B cell (primary cell): ENCODE results near the gene SEC61A1. TPM values are rescaled to one million over a fixed set of nuclear protein-coding genes. Genes with fewer than 3 reads are reported as not detected.
A peak's percentile ranks its signal among the peaks of the same experiment; 100 is the strongest.

Experiments
- ATAC-seq: fragments of 200-7000 bp; cut with Tn5 transposase; one replicate; pipeline ENCODE4 v1.10.0; 2021; ENCODE audit warnings: low read depth, mild to moderate bottlenecking, moderate number of reproducible peaks, moderate library complexity
- CTCF ChIA-PET: fragments of 350-600 bp; sonication (Branson Sonifier 250); formaldehyde crosslinking; loops from one replicate; lab custom pipeline; 2021; ENCODE audit warnings: antibody characterized with exemption, inconsistent platforms; lab: Charles Lee
- POLR2A ChIA-PET: fragments of 350-600 bp; sonication (Branson Sonifier 250); formaldehyde crosslinking; loops from one replicate; lab custom pipeline; 2021; ENCODE audit warnings: antibody characterized with exemption; lab: Charles Lee
- DNase-seq: peaks from one replicate; pipeline ENCODE4 v3.0.0; 2013
- H2AFZ ChIP-seq: 2 replicates; pipeline ENCODE4 v1.6.1; 2012; ENCODE audit warnings: mild to moderate bottlenecking, low read depth, low read length; ENCODE audit not compliant: insufficient read depth, poor library complexity, severe bottlenecking
- H3K27ac ChIP-seq, 2 donors: 1 replicate in 1 of 2; 2 replicates in 1 of 2; pipeline ENCODE4 v1.5.1; 2012 to 2013; ENCODE audit warnings: low read length in 2 of 2, mild to moderate bottlenecking in 2 of 2, moderate library complexity in 1 of 2
- H3K27me3 ChIP-seq, 4 experiments: fragments of 200-600 bp in 1 of 4; sonication (generic) in 1 of 4; replicated peaks in 1 of 4; 1 replicate in 2 of 4; 2 replicates in 2 of 4; pipeline versions ENCODE4 v1.6.1 to v1.7.0; 2013 to 2016; ENCODE audit warnings: low read length in 3 of 4, mild to moderate bottlenecking in 2 of 4, mixed read lengths in 1 of 4, moderate library complexity in 1 of 4; ENCODE audit not compliant: insufficient read depth in 4 of 4, control insufficient read depth in 3 of 4; ENCODE audit errors: control extremely low read depth in 1 of 4
- H3K36me3 ChIP-seq, 2 experiments: replicated peaks in 1 of 2; 1 replicate in 1 of 2; 2 replicates in 1 of 2; pipeline versions ENCODE4 v1.6.1 to v1.7.1; 2013; ENCODE audit warnings: low read length in 1 of 2; ENCODE audit not compliant: insufficient read depth in 2 of 2, control insufficient read depth in 1 of 2; ENCODE audit errors: control extremely low read depth in 1 of 2, extremely low read depth in 1 of 2
- H3K4me1 ChIP-seq, 2 donors: fragments of 200-600 bp in 1 of 2; sonication (generic) in 1 of 2; 1 replicate in 1 of 2; 2 replicates in 1 of 2; pipeline versions ENCODE4 v1.5.1 to v1.6.1; 2013 to 2017; ENCODE audit warnings: low read length in 2 of 2; ENCODE audit not compliant: control insufficient read depth in 2 of 2, insufficient read depth in 2 of 2
- H3K4me2 ChIP-seq: replicated peaks from 2 replicates; pipeline ENCODE3; 2012; ENCODE audit warnings: mild to moderate bottlenecking, low read depth, low read length; ENCODE audit not compliant: poor library complexity, severe bottlenecking
- H3K4me3 ChIP-seq, 5 experiments: fragments of 200-600 bp in 1 of 5; sonication (generic) in 1 of 5; 1 replicate in 3 of 5; 2 replicates in 2 of 5; pipeline versions ENCODE4 v1.5.1 to v1.7.0; 2011 to 2016; ENCODE audit warnings: low read length in 4 of 5, mild to moderate bottlenecking in 4 of 5, low read depth in 2 of 5, control low read depth in 1 of 5, moderate library complexity in 1 of 5; ENCODE audit not compliant: insufficient read depth in 1 of 5; ENCODE audit errors: control extremely low read depth in 1 of 5, extremely low read depth in 1 of 5
- H3K79me2 ChIP-seq: fragments of 200-600 bp; sonication (generic); one replicate; pipeline ENCODE4 v1.6.0; 2016; ENCODE audit warnings: low read length; ENCODE audit not compliant: control insufficient read depth, insufficient read depth
- H3K9ac ChIP-seq: fragments of 200-600 bp; sonication (generic); 2 replicates; pipeline ENCODE4 v1.6.1; 2017; ENCODE audit warnings: mild to moderate bottlenecking, low read length, moderate library complexity
- H3K9me3 ChIP-seq, 3 donors: one replicate each; pipeline versions ENCODE4 v1.6.1 to v1.7.1; 2013; ENCODE audit warnings: low read length in 2 of 3; ENCODE audit not compliant: control insufficient read depth in 2 of 3, insufficient read depth in 1 of 3; ENCODE audit errors: control extremely low read depth in 1 of 3
- H4K20me1 ChIP-seq: 2 replicates; pipeline ENCODE4 v1.6.0; 2012; ENCODE audit warnings: mild to moderate bottlenecking, low read length; ENCODE audit not compliant: insufficient read depth, control insufficient read depth, poor library complexity, severe bottlenecking
- H3K27ac Mint-ChIP-seq: one replicate; pipeline ENCODE4 v1.8.0; 2021; ENCODE audit warnings: mixed read lengths
- H3K27me3 Mint-ChIP-seq: one replicate; pipeline ENCODE4 v1.8.0; 2021; ENCODE audit warnings: mixed read lengths
- H3K4me1 Mint-ChIP-seq: one replicate; pipeline ENCODE4 v1.8.0; 2021; ENCODE audit warnings: mixed read lengths
- H3K4me3 Mint-ChIP-seq: one replicate; pipeline ENCODE4 v1.8.0; 2021; ENCODE audit warnings: mixed read lengths
- H3K9me3 Mint-ChIP-seq: one replicate; pipeline ENCODE4 v1.8.0; 2022; ENCODE audit warnings: mixed read lengths; ENCODE audit not compliant: insufficient read depth
- CTCF ChIP-seq: fragments of 200-600 bp; IDR thresholded peaks from one replicate; pipeline ENCODE4 v1.8.0; 2022; ENCODE audit warnings: antibody characterized with exemption, mild to moderate bottlenecking
- EZH2 ChIP-seq: IDR thresholded peaks from 2 replicates; pipeline ENCODE4 v1.6.1; 2012; ENCODE audit warnings: borderline replicate concordance, low read depth, mild to moderate bottlenecking, moderate library complexity, low read length; ENCODE audit not compliant: insufficient read depth, poor library complexity, severe bottlenecking
- WGBS: methylation state at CpG from one replicate; pipeline ENCODE4 v1.1.5; 2013; ENCODE audit warnings: missing lambda C conversion rate; ENCODE audit not compliant: insufficient coverage; 5-methylcytosine and 5-hydroxymethylcytosine counted together
- intact Hi-C: fragments of 100-400 bp; cut with micrococcal nuclease; formaldehyde crosslinking; loops from one replicate; pipeline ENCODE4 v1.10.0; 2022
- polyA plus RNA-seq: library from polyadenylated mRNA; depleted of rRNA; stranded (reverse); fragments of >200 nt; gene quantifications from 2 replicates; pipeline ENCODE4 v1.2.3, GENCODE V29; 2012
- total RNA-seq, 2 donors: library from RNA; stranded (reverse); fragments of 120-200 nt in 1 of 2; gene quantifications; 1 replicate in 1 of 2; 2 replicates in 1 of 2; pipeline versions ENCODE4 v1.2.3 to v1.2.4, GENCODE V29; 2013 to 2022

Gene SEC61A1
- total and polyA plus RNA-seq, 2 donors (not counting 1 experiment from before 2014, with no cell fraction given), result 48.4 to 79.4 TPM

DNA sequence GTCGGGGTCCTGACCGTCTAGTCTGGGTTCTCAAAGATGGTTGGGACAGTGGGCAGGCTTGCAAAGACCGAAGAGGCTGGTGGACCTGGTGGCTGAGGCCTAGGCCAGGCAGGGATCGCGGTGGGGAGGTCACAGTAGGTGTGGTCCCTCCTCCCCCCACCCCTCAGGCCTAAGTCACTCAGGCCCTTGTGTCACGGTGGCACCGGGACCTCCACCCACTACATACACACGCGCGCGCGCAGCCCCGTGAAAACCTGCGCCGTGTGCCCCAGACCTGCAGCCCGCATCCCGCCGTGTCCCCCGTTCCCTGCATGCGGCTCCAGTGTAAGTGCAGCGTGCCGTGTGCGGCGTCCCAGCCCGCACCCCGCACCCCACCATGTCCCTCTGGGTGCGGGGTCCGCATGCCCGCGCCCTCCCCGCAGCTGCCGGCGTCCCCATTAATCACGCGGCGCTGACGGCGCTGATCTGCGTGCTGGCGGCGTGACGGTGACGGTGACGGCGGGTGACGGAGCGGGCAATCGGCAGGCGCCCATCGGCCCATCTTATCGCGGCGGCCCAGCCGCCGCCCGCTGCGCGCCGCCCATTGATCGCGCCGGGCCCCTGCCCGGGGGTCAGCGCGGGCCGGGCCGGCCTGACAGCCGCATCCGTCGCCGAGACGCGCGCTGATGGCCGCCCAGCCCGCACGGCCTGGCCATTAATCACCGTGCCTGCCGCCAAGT is 24.4 kb downstream of the SEC61A1 start:
- ATAC-seq, result peak; percentile 35
- H3K4me2 ChIP-seq, result peak overlapping the region; percentile 97
- intact Hi-C loops, result loop anchor here (1.0 to 2.0 kb wide), 2 partner anchors 57 to 76 kb away; partner anchors contain the start of gene EEFSEC

More for the DNA sequence above, 24.4 kb downstream of the SEC61A1 start:
- H3K9ac ChIP-seq, result peak overlapping the region; percentile 72
- H3K4me1 Mint-ChIP-seq, result peaks cover 17% of the 10 kb centered on the region
- peaks cover 17 to 26% of the 10 kb centered on the region in 2 donors for H3K4me1 ChIP-seq
- H2AFZ ChIP-seq, result peak overlapping the region; percentile 69
- H3K9me3 ChIP-seq, result peaks cover 0 to 3% (median 0%) of the 10 kb centered on the region in 3 donors
- H4K20me1 ChIP-seq, result peaks cover 7% of the 10 kb centered on the region
- H3K27me3 ChIP-seq, result peaks cover 0 to 8% (median 1%) of the 10 kb centered on the region in 4 experiments
- H3K9me3 Mint-ChIP-seq, result no peaks in the 10 kb centered on the region
- H3K36me3 ChIP-seq, result peaks cover 0 to 15% of the 10 kb centered on the region in 2 experiments
- peak overlapping the region; percentile 38 to 65 (median 60) for H3K4me3 ChIP-seq
- ChIA-PET CTCF (interaction anchor here (0.6 to 1.7 kb wide), 12 partner anchors 8 to 718 kb away, joined by 3 to 12 read pairs (median 3); no protein-coding TSS in a partner anchor), POLR2A (interaction anchor here (0.7 kb wide), 1 partner anchor 47 kb away, joined by 3 read pairs; the partner anchor contains the start of gene RUVBL1)
- H3K27ac ChIP-seq, result no peak overlapping the region
- DNase-seq, result peak; percentile 75
- WGBS, result 2% methylated on average over 76 of the region's 79 CpGs
- H3K79me2 ChIP-seq, result no peaks in the 10 kb centered on the region
- H3K27me3 Mint-ChIP-seq, result no peaks in the 10 kb centered on the region
- peak overlapping the region; percentile 85 for H3K4me3 Mint-ChIP-seq
- no peak overlapping the region for H3K27ac Mint-ChIP-seq
- TF ChIP-seq EZH2 (no peak), CTCF (no peak)
